IMR-90 (cell line): ENCODE results near the gene JSRP1. TPM values are rescaled to one million over a fixed set of nuclear protein-coding genes. Genes with fewer than 3 reads are reported as not detected.

Source experiments
- ATAC-seq: fragments of 200-7000 bp; cut with Tn5 transposase; 2 replicates; pipeline ENCODE4 v1.9.1; 2020; ENCODE audit warnings: low read depth, mild to moderate bottlenecking, moderate library complexity
- BruUV-seq: library from RNA; stranded (reverse); fragments of 400-500 nt; replicated peaks from 2 replicates; lab custom pipeline; 2021; lab: Mats Ljungman, UMichigan
- CTCF ChIA-PET: fragments of 300-600 bp; formaldehyde crosslinking; extraction: SDS; loops from one replicate; lab custom pipeline; 2021; ENCODE audit warnings: antibody characterized with exemption; lab: Yijun Ruan, JAX
- POLR2A ChIA-PET: fragments of 300-600 bp; sonication (Branson Sonifier 250); formaldehyde crosslinking; loops from one replicate; lab custom pipeline; 2022; ENCODE audit warnings: antibody characterized with exemption; ENCODE audit not compliant: unreplicated experiment; lab: Charles Lee
- DNase-seq: peaks from one replicate; pipeline ENCODE4 v3.0.0; 2013
- H2AFZ ChIP-seq: replicated peaks from 2 replicates; pipeline ENCODE3; 2013; ENCODE audit warnings: low read length, mild to moderate bottlenecking; ENCODE audit not compliant: poor library complexity
- H2AK5ac ChIP-seq: 2 replicates; pipeline ENCODE4 v1.6.1; 2013; ENCODE audit warnings: low read depth, low read length, inconsistent platforms
- H2AK9ac ChIP-seq: replicated peaks from 2 replicates; pipeline ENCODE3; 2013; ENCODE audit warnings: mild to moderate bottlenecking, low read depth, low read length, moderate library complexity; ENCODE audit not compliant: poor library complexity
- H2BK120ac ChIP-seq: 2 replicates; pipeline ENCODE4 v1.6.1; 2013; ENCODE audit warnings: low read depth, low read length, inconsistent platforms
- H2BK15ac ChIP-seq: 3 replicates; pipeline ENCODE4 v1.6.1; 2013; ENCODE audit warnings: low read depth, low read length, inconsistent platforms
- H2BK20ac ChIP-seq: 2 replicates; pipeline ENCODE4 v1.6.1; 2013; ENCODE audit warnings: low read depth, mild to moderate bottlenecking, inconsistent platforms, low read length, moderate library complexity
- H2BK5ac ChIP-seq: 2 replicates; pipeline ENCODE4 v1.6.1; 2013; ENCODE audit warnings: mild to moderate bottlenecking, low read depth, low read length, inconsistent platforms; ENCODE audit not compliant: poor library complexity, severe bottlenecking
- H3K14ac ChIP-seq: replicated peaks from 2 replicates; pipeline ENCODE4 v1.6.1; 2013; ENCODE audit warnings: low read depth, low read length, inconsistent platforms
- H3K18ac ChIP-seq: 2 replicates; pipeline ENCODE4 v1.6.1; 2013; ENCODE audit warnings: low read depth, low read length, control low read depth
- H3K23ac ChIP-seq: 2 replicates; pipeline ENCODE4 v1.6.1; 2013; ENCODE audit warnings: low read depth, low read length, inconsistent platforms
- H3K27ac ChIP-seq: 2 replicates; pipeline ENCODE4 v1.5.1; 2013; ENCODE audit warnings: mild to moderate bottlenecking, control low read depth, low read length; ENCODE audit not compliant: insufficient read depth
- H3K27me3 ChIP-seq: 2 replicates; pipeline ENCODE4 v1.6.1; 2013; ENCODE audit warnings: low read length; ENCODE audit not compliant: control insufficient read depth, insufficient read depth
- H3K36me3 ChIP-seq: 2 replicates; pipeline ENCODE4 v1.6.1; 2013; ENCODE audit warnings: low read length, mixed read lengths; ENCODE audit not compliant: control insufficient read depth, insufficient read depth
- H3K4ac ChIP-seq: 2 replicates; pipeline ENCODE4 v1.6.1; 2013; ENCODE audit warnings: low read depth, low read length, inconsistent platforms
- H3K4me1 ChIP-seq: 2 replicates; pipeline ENCODE4 v1.6.1; 2013; ENCODE audit warnings: low read length, mixed read lengths; ENCODE audit not compliant: control insufficient read depth, insufficient read depth
- H3K4me2 ChIP-seq: 2 replicates; pipeline ENCODE4 v1.6.1; 2013; ENCODE audit warnings: low read depth, mild to moderate bottlenecking, control low read depth, low read length, moderate library complexity
- H3K4me3 ChIP-seq: 2 replicates; pipeline ENCODE4 v1.5.1; 2013; ENCODE audit warnings: low read depth, mild to moderate bottlenecking, control low read depth, low read length, moderate library complexity; ENCODE audit not compliant: insufficient read depth
- H3K56ac ChIP-seq: 2 replicates; pipeline ENCODE4 v1.6.1; 2013; ENCODE audit warnings: low read length, inconsistent platforms; ENCODE audit not compliant: insufficient read depth; ENCODE audit errors: extremely low read depth
- H3K79me1 ChIP-seq, 2 experiments: 2 replicates each; pipeline ENCODE4 v1.6.1; 2013; ENCODE audit warnings: low read length in 2 of 2, inconsistent platforms in 1 of 2, low read depth in 1 of 2
- H3K9ac ChIP-seq: 2 replicates; pipeline ENCODE4 v1.6.1; 2013; ENCODE audit warnings: low read depth, low read length, control low read depth
- H3K9me1 ChIP-seq: 2 replicates; pipeline ENCODE4 v1.6.1; 2013; ENCODE audit warnings: low read length, inconsistent platforms; ENCODE audit not compliant: insufficient read depth
- H3K9me3 ChIP-seq: 2 replicates; pipeline ENCODE4 v1.6.1; 2013; ENCODE audit warnings: low read length; ENCODE audit not compliant: control insufficient read depth, insufficient read depth
- H4K20me1 ChIP-seq: 2 replicates; pipeline ENCODE4 v1.6.1; 2013; ENCODE audit warnings: low read length, inconsistent platforms; ENCODE audit not compliant: insufficient read depth
- H4K5ac ChIP-seq: 2 replicates; pipeline ENCODE4 v1.6.1; 2013; ENCODE audit warnings: mild to moderate bottlenecking, low read depth, low read length, control low read depth
- H4K8ac ChIP-seq, 2 experiments: 2 replicates each; pipeline ENCODE4 v1.6.1; 2013; ENCODE audit warnings: low read depth in 2 of 2, low read length in 2 of 2, control low read depth in 1 of 2, inconsistent platforms in 1 of 2
- H4K91ac ChIP-seq: 2 replicates; pipeline ENCODE4 v1.6.1; 2013; ENCODE audit warnings: low read depth, low read length, inconsistent platforms; ENCODE audit not compliant: insufficient read depth
- BHLHE40 ChIP-seq: fragments of 150-350 bp; IDR thresholded peaks from 2 replicates; pipeline ENCODE4 v1.6.1; 2016; ENCODE audit warnings: mild to moderate bottlenecking, low read depth, low read length
- CEBPB ChIP-seq: IDR thresholded peaks from 2 replicates; pipeline ENCODE4 v1.6.1; 2012; ENCODE audit warnings: low read depth, low read length, improper control_type of control experiment
- CHD1 ChIP-seq: IDR thresholded peaks from 2 replicates; pipeline ENCODE4 v1.6.1; 2012; ENCODE audit warnings: low read depth, low read length, improper control_type of control experiment
- CTCF ChIP-seq: conservative IDR thresholded peaks from 2 replicates; pipeline ENCODE4 v1.5.1; 2012; ENCODE audit warnings: mild to moderate bottlenecking, low read depth, low read length, improper control_type of control experiment
- ELK1 ChIP-seq: fragments of 150-350 bp; IDR thresholded peaks from 2 replicates; pipeline ENCODE4 v1.6.1; 2016; ENCODE audit warnings: low read depth, mild to moderate bottlenecking, low read length, moderate library complexity, borderline replicate concordance
- FOS ChIP-seq: fragments of 150-350 bp; IDR thresholded peaks from 2 replicates; pipeline ENCODE4 v1.6.1; 2016; ENCODE audit warnings: low read depth, low read length
- MAFK ChIP-seq: IDR thresholded peaks from 2 replicates; pipeline ENCODE4 v1.6.1; 2012; ENCODE audit warnings: low read depth, low read length, improper control_type of control experiment
- MAZ ChIP-seq: IDR thresholded peaks from 2 replicates; pipeline ENCODE4 v1.6.1; 2012; ENCODE audit warnings: low read depth, mild to moderate bottlenecking, low read length, improper control_type of control experiment, moderate library complexity, borderline replicate concordance
- MXI1 ChIP-seq: IDR thresholded peaks from 2 replicates; pipeline ENCODE4 v1.6.1; 2012; ENCODE audit warnings: low read depth, mild to moderate bottlenecking, low read length, moderate library complexity, borderline replicate concordance
- NFE2L2 ChIP-seq: fragments of 150-350 bp; IDR thresholded peaks from 2 replicates; pipeline ENCODE4 v1.6.1; 2016; ENCODE audit warnings: low read depth, mild to moderate bottlenecking, low read length
- POLR2A ChIP-seq: IDR thresholded peaks from 2 replicates; pipeline ENCODE4 v1.6.1; 2012; ENCODE audit warnings: mild to moderate bottlenecking, low read depth, low read length
- RAD21 ChIP-seq: IDR thresholded peaks from 2 replicates; pipeline ENCODE4 v1.6.1; 2012; ENCODE audit warnings: low read length, improper control_type of control experiment
- RCOR1 ChIP-seq: IDR thresholded peaks from 2 replicates; pipeline ENCODE4 v1.6.1; 2012; ENCODE audit warnings: mild to moderate bottlenecking, low read length, improper control_type of control experiment; ENCODE audit not compliant: insufficient replicate concordance
- RFX5 ChIP-seq: IDR thresholded peaks from 2 replicates; pipeline ENCODE4 v1.8.0; 2012; ENCODE audit warnings: low read depth, mild to moderate bottlenecking, low read length, moderate library complexity
- SMC3 ChIP-seq: fragments of 150-350 bp; IDR thresholded peaks from 2 replicates; pipeline ENCODE4 v1.6.1; 2016; ENCODE audit warnings: low read depth, mild to moderate bottlenecking, antibody characterized with exemption, low read length, moderate library complexity
- WGBS, 2 experiments: methylation state at CpG; one replicate each; pipeline versions ENCODE4 v1.1.5 to v1.1.7; 2013; ENCODE audit warnings: missing lambda C conversion rate in 2 of 2; ENCODE audit not compliant: insufficient read length in 1 of 2; ENCODE audit errors: extremely low coverage in 2 of 2; 5-methylcytosine and 5-hydroxymethylcytosine counted together
- dilution Hi-C: fragments of 300-500 bp; cut with HindIII; formaldehyde crosslinking; loops from one replicate; pipeline ENCODE4 v1.14.3; 2018; ENCODE audit warnings: low sequenced_read_pairs; ENCODE audit not compliant: unreplicated experiment
- in situ Hi-C: fragments of 300-500 bp; cut with MboI; formaldehyde crosslinking; loops from 3 replicates; pipeline ENCODE4 v1.14.3; 2019; ENCODE audit warnings: low sequenced_read_pairs, inconsistent platforms, mixed read lengths
- intact Hi-C: fragments of 100-400 bp; cut with micrococcal nuclease; formaldehyde crosslinking; loops from 2 replicates; pipeline ENCODE4 v1.10.0; 2022
- polyA plus RNA-seq, 3 experiments: library from polyadenylated mRNA; depleted of rRNA; stranded (reverse); fragments of >200 nt; gene quantifications; 2 replicates each; pipeline ENCODE4 v1.2.3, GENCODE V29; 2012; ENCODE audit warnings: low replicate concordance in 1 of 3
- total RNA-seq: library from RNA; depleted of rRNA; stranded (reverse); fragments of >200 nt; gene quantifications from 2 replicates; pipeline ENCODE4 v1.2.3, GENCODE V29; 2012
- TF ChIP-seq, protein P1 (sequence below): fragments of 150-350 bp; IDR thresholded peaks from 2 replicates; pipeline ENCODE4 v1.6.1; 2017; ENCODE audit warnings: mild to moderate bottlenecking, antibody characterized with exemption, low read length, low read depth

Gene JSRP1
- total and polyA plus RNA-seq, 2 of the 4 experiments (the other 2 are of a cell fraction): not detected

DNA sequence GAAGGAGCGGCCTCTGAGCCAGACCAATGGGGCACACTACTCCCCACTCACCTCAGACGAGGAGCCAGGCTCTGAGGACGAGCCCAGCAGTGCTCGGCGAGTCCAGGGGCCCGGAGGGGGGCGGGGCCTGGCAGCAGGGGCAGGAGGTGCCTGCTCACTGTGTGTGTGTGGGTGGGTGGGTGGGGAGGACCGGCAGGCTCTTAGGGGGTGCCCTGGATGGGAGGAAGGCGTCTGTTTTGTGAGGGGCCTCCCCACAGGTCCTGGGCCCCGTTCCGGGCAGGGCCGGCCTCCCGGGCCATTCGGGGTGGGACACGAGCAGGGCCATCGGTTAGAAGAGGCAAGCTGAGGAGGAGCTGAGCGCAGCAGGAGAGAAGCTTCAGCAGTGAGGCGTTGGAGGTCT is 32.8 kb downstream of the JSRP1 start:
- Histone ChIP-seq H4K91ac (no peak overlapping the region), H3K4me1 (no peaks in the 10 kb centered on the region), H3K56ac (no peak overlapping the region), H2AK5ac (no peak overlapping the region), H3K4ac (no peak overlapping the region), H2BK120ac (no peak overlapping the region), H3K36me3 (peaks cover 70% of the 10 kb centered on the region), H3K79me1 (peaks cover 4 to 22% of the 10 kb centered on the region in 2 experiments; a peak in 3 of 4 replicates), H3K4me3 (no peak overlapping the region), H3K9ac (no peak overlapping the region), H3K14ac (no peak overlapping the region), H3K27ac (no peak overlapping the region), H3K9me1 (no peaks in the 10 kb centered on the region), H4K20me1 (peaks cover 8% of the 10 kb centered on the region; the same call in 1 of the 2 replicates), H3K9me3 (no peaks in the 10 kb centered on the region), H3K4me2 (no peak overlapping the region), H2BK15ac (no peak overlapping the region), H2AK9ac (no peak overlapping the region), H3K18ac (no peak overlapping the region), H4K8ac (no peak overlapping the region), H3K27me3 (no peaks in the 10 kb centered on the region), H2AFZ (no peak overlapping the region), H4K5ac (no peak overlapping the region), H3K23ac (no peak overlapping the region), H2BK5ac (no peak overlapping the region), H2BK20ac (no peak overlapping the region)
- POLR2A ChIA-PET: no interaction called here
- intact Hi-C loops (no loop called here), dilution Hi-C loops (no loop called here), in situ Hi-C loops (no loop called here)
- no TSS peak for BruUV-seq
- no peak for ATAC-seq
- WGBS, 2 experiments: 90% methylated on average over 6 of the region's 18 CpGs; no CpG with 5 or more reads in 1 of the 2 experiments
- no peak for DNase-seq
- TF ChIP-seq RCOR1 (no peak), POLR2A (no peak), BHLHE40 (no peak), MAZ (no peak), MXI1 (no peak), CEBPB (no peak), CHD1 (no peak), RFX5 (no peak), MAFK (no peak), FOS (no peak), ELK1 (no peak), CTCF (no peak), NFE2L2 (no peak), RAD21 (no peak), SMC3 (no peak)
- TF ChIP-seq, protein P1, sequence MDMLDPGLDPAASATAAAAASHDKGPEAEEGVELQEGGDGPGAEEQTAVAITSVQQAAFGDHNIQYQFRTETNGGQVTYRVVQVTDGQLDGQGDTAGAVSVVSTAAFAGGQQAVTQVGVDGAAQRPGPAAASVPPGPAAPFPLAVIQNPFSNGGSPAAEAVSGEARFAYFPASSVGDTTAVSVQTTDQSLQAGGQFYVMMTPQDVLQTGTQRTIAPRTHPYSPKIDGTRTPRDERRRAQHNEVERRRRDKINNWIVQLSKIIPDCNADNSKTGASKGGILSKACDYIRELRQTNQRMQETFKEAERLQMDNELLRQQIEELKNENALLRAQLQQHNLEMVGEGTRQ: no peak
- CTCF ChIA-PET: no interaction called here
